OCI-LY1 (cell line): ENCODE measurements around the gene FGD4.

Experiments
- H2AFZ ChIP-seq: fragments of 200-600 bp; sonication (generic), shearing (Covaris generic); 2 replicates; pipeline ENCODE4 v1.6.0; 2014; ENCODE audit warnings: antibody characterized with exemption, mild to moderate bottlenecking, low read length
- H3F3A ChIP-seq: fragments of 200-600 bp; sonication (generic), shearing (Covaris generic); 2 replicates; pipeline ENCODE4 v1.6.0; 2014; ENCODE audit warnings: mild to moderate bottlenecking, antibody characterized with exemption, low read length, moderate library complexity; ENCODE audit not compliant: insufficient read depth
- H3K27ac ChIP-seq: fragments of 200-600 bp; sonication (generic); 2 replicates; pipeline ENCODE4 v1.5.1; 2014; ENCODE audit warnings: low read length, mixed run types, mild to moderate bottlenecking, low read depth; ENCODE audit not compliant: poor library complexity, severe bottlenecking
- H3K27me3 ChIP-seq: fragments of 200-600 bp; sonication (generic); 2 replicates; pipeline ENCODE4 v1.6.0; 2014; ENCODE audit warnings: antibody characterized with exemption, mild to moderate bottlenecking, low read length, moderate library complexity; ENCODE audit not compliant: insufficient read depth
- H3K36me3 ChIP-seq: fragments of 200-600 bp; sonication (generic); 2 replicates; pipeline ENCODE4 v1.6.1; 2014; ENCODE audit warnings: mild to moderate bottlenecking, antibody characterized with exemption, low read length, moderate library complexity, mixed read lengths; ENCODE audit not compliant: insufficient read depth
- H3K4me1 ChIP-seq: fragments of 200-600 bp; sonication (generic); 2 replicates; pipeline ENCODE4 v1.5.1; 2014; ENCODE audit warnings: mild to moderate bottlenecking, low read length, moderate library complexity; ENCODE audit not compliant: insufficient read depth, severe bottlenecking
- H3K4me2 ChIP-seq: fragments of 200-600 bp; sonication (generic), shearing (Covaris generic); 2 replicates; pipeline ENCODE4 v1.6.1; 2014; ENCODE audit warnings: low read length
- H3K4me3 ChIP-seq: fragments of 200-600 bp; sonication (generic); 2 replicates; pipeline ENCODE4 v1.5.1; 2014; ENCODE audit warnings: low read length, low read depth, mild to moderate bottlenecking, mixed read lengths; ENCODE audit not compliant: poor library complexity, severe bottlenecking
- H3K79me2 ChIP-seq: fragments of 200-600 bp; shearing (Covaris generic); 2 replicates; pipeline ENCODE4 v1.6.1; 2016; ENCODE audit warnings: mixed run types, low read length, mixed read lengths; ENCODE audit not compliant: insufficient read depth
- H3K9ac ChIP-seq: fragments of 200-600 bp; sonication (generic), shearing (Covaris generic); 2 replicates; pipeline ENCODE4 v1.6.1; 2014; ENCODE audit warnings: mild to moderate bottlenecking, low read length, mixed read lengths
- H3K9me2 ChIP-seq: fragments of 200-600 bp; sonication (generic), shearing (Covaris generic); 2 replicates; pipeline ENCODE4 v1.6.1; 2014; ENCODE audit warnings: low read depth, mild to moderate bottlenecking, low read length, mixed read lengths
- H3K9me3 ChIP-seq: fragments of 200-600 bp; shearing (Covaris generic); 2 replicates; pipeline ENCODE4 v1.6.1; 2014; ENCODE audit warnings: low read length, mixed read lengths
- H4K20me1 ChIP-seq: fragments of 200-600 bp; sonication (generic), shearing (Covaris generic); 2 replicates; pipeline ENCODE4 v1.6.0; 2016; ENCODE audit warnings: mild to moderate bottlenecking, low read length; ENCODE audit not compliant: insufficient read depth
- CTCF ChIP-seq: fragments of 200-600 bp; sonication (generic), shearing (Covaris generic); IDR thresholded peaks from 2 replicates; pipeline ENCODE4 v1.5.1; 2017; ENCODE audit warnings: mild to moderate bottlenecking, antibody characterized with exemption, low read length, moderate library complexity, mixed read lengths
- EZH2 ChIP-seq: fragments of 200-600 bp; sonication (generic), shearing (Covaris generic); IDR thresholded peaks from 2 replicates; pipeline ENCODE4 v1.8.0; 2017; ENCODE audit warnings: borderline replicate concordance, mixed run types, mild to moderate bottlenecking, antibody characterized with exemption, low read length, moderate library complexity, mixed read lengths

FGD4 gene

DNA sequence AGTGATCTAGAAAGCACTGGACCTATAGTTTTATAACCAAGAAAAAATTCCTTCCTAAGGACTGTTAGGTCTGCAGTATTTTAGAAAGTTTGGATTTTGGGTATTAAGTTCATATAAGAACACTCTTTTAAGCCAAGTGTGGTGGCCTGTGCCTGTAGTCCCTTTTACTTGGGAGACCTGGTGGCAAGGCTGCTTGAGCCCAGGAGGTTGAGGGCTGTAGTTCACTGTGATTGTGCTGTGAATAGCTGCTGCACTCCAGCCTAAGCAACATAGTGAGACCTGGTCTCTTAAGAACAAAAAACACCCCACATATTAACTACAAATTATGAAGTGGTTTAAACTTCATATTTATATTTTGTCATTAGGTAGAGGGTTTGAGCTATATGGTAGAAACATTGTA lies 289.4 kb downstream of the FGD4 start:
- Histone ChIP-seq H3K36me3 (peaks cover 49% of the 10 kb centered on the region), H3K4me1 (no peaks in the 10 kb centered on the region), H3K9me2 (no peaks in the 10 kb centered on the region), H3K4me3 (no peak overlapping the region), H3F3A (no peaks in the 10 kb centered on the region), H3K4me2 (no peak overlapping the region), H3K79me2 (peaks cover 94% of the 10 kb centered on the region), H3K27me3 (no peaks in the 10 kb centered on the region), H3K9me3 (peaks cover 10% of the 10 kb centered on the region; the same call in 1 of the 2 replicates), H4K20me1 (no peaks in the 10 kb centered on the region), H2AFZ (no peak overlapping the region), H3K27ac (no peak overlapping the region), H3K9ac (no peak overlapping the region)
- no peak for TF ChIP-seq EZH2

- Histone ChIP-seq H3F3A (no peaks in the 10 kb centered on the region), H3K4me1 (no peaks in the 10 kb centered on the region), H3K36me3 (peaks cover 55% of the 10 kb centered on the region), H3K27me3 (no peaks in the 10 kb centered on the region), H3K9me3 (peaks cover 10% of the 10 kb centered on the region; the same call in 1 of the 2 replicates), H4K20me1 (no peaks in the 10 kb centered on the region), H3K4me3 (no peak overlapping the region), H3K9ac (no peak overlapping the region), H3K79me2 (peaks cover 95% of the 10 kb centered on the region), H3K27ac (no peak overlapping the region), H3K4me2 (no peak overlapping the region), H3K9me2 (no peaks in the 10 kb centered on the region), H2AFZ (no peak overlapping the region)
- no peak for TF ChIP-seq EZH2
- TF ChIP-seq CTCF = no peak
Measured at GRCh38 chr12:32690927-32691326, 291.6 kb downstream of the FGD4 start.

DNA sequence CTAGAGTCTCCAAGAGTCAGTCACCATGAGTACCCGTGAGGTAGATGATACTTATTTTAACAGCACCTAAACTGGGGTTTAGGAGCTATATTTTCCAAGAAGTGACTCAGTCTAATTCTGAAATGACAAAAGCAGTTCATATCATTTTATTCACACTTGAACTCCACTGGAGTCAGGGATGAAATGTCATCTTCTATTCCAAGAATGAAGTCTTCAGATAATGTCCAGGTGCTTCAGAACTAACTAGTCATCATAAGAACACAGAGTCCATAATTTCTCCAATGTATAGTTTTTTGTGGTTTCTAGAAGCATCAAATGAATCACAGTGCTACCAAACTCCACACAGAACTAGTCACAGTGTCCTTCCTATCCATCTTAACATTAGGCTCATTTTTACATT lies 293.0 kb downstream of the FGD4 start:
- H3F3A ChIP-seq = no peaks in the 10 kb centered on the region
- no peak for TF ChIP-seq EZH2
- no peaks in the 10 kb centered on the region for H4K20me1 ChIP-seq

GRCh38 chr12:32693036-32693435 lies 293.7 kb downstream of the FGD4 start:
- H3K4me2 ChIP-seq = no peak overlapping the region
- H3K27me3 ChIP-seq = no peaks in the 10 kb centered on the region
- no peaks in the 10 kb centered on the region for H3F3A ChIP-seq
- H2AFZ ChIP-seq = no peak overlapping the region
- no peak overlapping the region for H3K27ac ChIP-seq
- H3K36me3 ChIP-seq = peaks cover 45% of the 10 kb centered on the region
- no peak overlapping the region for H3K9ac ChIP-seq
- H3K9me2 ChIP-seq = no peaks in the 10 kb centered on the region
- H3K4me1 ChIP-seq = no peaks in the 10 kb centered on the region
- H3K9me3 ChIP-seq = peaks cover 10% of the 10 kb centered on the region; the same call in 1 of the 2 replicates
- H4K20me1 ChIP-seq = no peaks in the 10 kb centered on the region
- TF ChIP-seq EZH2 (no peak), CTCF (no peak)
- no peak overlapping the region for H3K4me3 ChIP-seq
- H3K79me2 ChIP-seq = peaks cover 90% of the 10 kb centered on the region

More for the DNA sequence above, 293.0 kb downstream of the FGD4 start:
- peaks cover 90% of the 10 kb centered on the region for H3K79me2 ChIP-seq
- H3K27ac ChIP-seq = no peak overlapping the region
- no peaks in the 10 kb centered on the region for H3K4me1 ChIP-seq
- no peaks in the 10 kb centered on the region for H3K9me2 ChIP-seq
- H3K4me2 ChIP-seq = no peak overlapping the region
- peaks cover 48% of the 10 kb centered on the region for H3K36me3 ChIP-seq
- H3K4me3 ChIP-seq = no peak overlapping the region
- no peaks in the 10 kb centered on the region for H3K27me3 ChIP-seq
- no peak overlapping the region for H2AFZ ChIP-seq
- H3K9me3 ChIP-seq = peaks cover 10% of the 10 kb centered on the region; the same call in 1 of the 2 replicates
- H3K9ac ChIP-seq = no peak overlapping the region
